ENCODE results near the gene MCF2L2.

The MCF2L2 gene

DNA sequence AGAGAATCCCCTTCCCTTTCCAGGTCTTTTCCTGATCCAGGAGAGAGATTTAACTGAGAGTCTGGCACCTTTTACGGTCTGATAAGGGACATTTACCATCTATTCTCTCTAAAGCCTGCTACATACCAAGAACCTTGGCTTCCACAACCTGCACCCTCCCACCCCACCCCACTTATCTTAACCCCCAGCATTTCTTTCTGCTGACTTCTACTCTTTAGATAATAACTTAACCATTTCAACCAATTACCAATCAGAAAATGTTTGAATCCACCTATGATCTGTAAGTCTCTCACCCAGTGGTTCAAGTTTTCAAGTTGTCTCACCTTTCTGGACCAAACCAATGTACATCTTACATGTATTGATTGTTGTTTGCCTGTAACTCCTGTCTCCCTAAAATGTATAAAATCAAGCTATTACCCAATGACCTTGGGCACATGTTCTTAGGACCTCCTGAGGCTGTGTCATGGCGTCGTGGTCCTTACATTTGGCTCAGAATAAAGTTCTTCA lies 74.0 kb downstream of the MCF2L2 start (continued):
- TF ChIP-seq ZNF560 (tag by site-specific recombination; IDR thresholded peaks at IDR 0.05; ENCODE audit: borderline replicate concordance) (no peak), ZNF16 (tag by site-specific recombination; IDR thresholded peaks at IDR 0.05; ENCODE audit: low read depth) (no peak), ZNF174 (tag by site-specific recombination; IDR thresholded peaks at IDR 0.05) (no peak)
- TF ChIP-seq, protein P1, sequence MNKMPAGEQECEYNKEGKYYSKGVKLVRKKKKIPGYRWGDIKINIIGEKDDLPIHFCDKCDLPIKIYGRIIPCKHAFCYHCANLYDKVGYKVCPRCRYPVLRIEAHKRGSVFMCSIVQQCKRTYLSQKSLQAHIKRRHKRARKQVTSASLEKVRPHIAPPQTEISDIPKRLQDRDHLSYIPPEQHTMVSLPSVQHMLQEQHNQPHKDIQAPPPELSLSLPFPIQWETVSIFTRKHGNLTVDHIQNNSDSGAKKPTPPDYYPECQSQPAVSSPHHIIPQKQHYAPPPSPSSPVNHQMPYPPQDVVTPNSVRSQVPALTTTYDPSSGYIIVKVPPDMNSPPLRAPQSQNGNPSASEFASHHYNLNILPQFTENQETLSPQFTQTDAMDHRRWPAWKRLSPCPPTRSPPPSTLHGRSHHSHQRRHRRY (tag by site-specific recombination; IDR thresholded peaks at IDR 0.05): no peak

DNA sequence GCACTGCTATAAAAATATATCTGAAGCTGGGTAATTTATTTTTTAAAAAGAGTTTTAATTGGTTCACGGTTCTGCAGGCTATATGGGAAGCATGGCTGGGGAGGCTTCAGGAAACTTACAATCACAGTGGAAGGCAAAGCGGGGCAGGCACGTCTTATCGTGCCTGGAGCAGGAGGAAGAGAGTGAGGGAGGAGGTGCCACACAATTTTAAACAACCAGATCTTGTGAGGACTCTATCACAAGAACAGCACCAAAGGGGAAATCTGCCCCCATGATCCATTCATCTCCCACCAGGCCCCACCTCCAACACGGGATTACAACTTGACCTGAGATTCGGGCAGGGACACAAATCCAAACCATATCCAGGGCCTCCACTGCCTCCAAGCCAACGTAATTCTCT lies 75.0 kb downstream of the MCF2L2 start:
- ChIA-PET POLR2A (no interaction called here), CTCF (interaction anchor here (1.3 kb wide), 1 partner anchor 33 kb away, joined by 3 read pairs; no protein-coding TSS in a partner anchor)
- TF ChIP-seq ZNF423 (tag by site-specific recombination; IDR thresholded peaks at IDR 0.05) (no peak), ZNF214 (tag by site-specific recombination; IDR thresholded peaks at IDR 0.05; ENCODE audit: borderline replicate concordance) (no peak), ZNF416 (tag by site-specific recombination; IDR thresholded peaks at IDR 0.05) (no peak), SETDB1 (IDR thresholded peaks at IDR 0.05; ENCODE audit: insufficient read length, low read length) (no peak)
- H3K9me3 ChIP-seq (ENCODE audit: control insufficient read depth, insufficient read depth, low read depth, low read length): no peaks in the 10 kb centered on the region
- H3K27ac ChIP-seq (ENCODE audit: extremely low read depth, low read depth, low read length): no peak overlapping the region
- H3K4me3 ChIP-seq (ENCODE audit: low read depth, low read length): no peak overlapping the region
- no peaks in the 10 kb centered on the region for H3K36me3 ChIP-seq (ENCODE audit: control insufficient read depth in 2 of 2, insufficient read depth in 1 of 2, low read length in 2 of 2)
- no peaks in the 10 kb centered on the region for H3K4me1 ChIP-seq (ENCODE audit: control insufficient read depth, insufficient read depth, low read length)

DNA sequence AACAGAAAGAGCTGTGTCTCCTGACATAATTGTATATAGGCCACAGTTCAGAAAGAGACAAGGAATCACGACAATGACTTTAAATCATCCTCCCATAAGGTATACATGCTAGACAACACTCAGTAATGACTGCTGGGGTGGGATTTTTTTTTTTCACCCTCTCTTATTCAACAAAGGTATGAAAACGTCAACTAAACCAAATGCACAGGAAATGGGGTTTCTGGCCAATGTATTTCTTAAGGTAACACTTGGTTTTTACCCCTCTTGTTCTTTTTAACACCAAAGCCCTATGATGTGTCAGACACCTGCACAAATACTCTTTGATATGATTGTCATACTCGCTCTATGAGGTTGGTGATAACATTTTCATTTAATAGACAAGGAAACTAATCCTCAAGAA lies 78.3 kb downstream of the MCF2L2 start:
- Histone ChIP-seq H3K4me3 (ENCODE audit: low read depth, low read length) (no peak overlapping the region), H3K36me3 (ENCODE audit: control insufficient read depth in 2 of 2, insufficient read depth in 1 of 2, low read length in 2 of 2) (no peaks in the 10 kb centered on the region), H3K27ac (ENCODE audit: extremely low read depth, low read depth, low read length) (no peak overlapping the region), H3K4me1 (ENCODE audit: control insufficient read depth, insufficient read depth, low read length) (no peaks in the 10 kb centered on the region), H3K9me3 (ENCODE audit: control insufficient read depth, insufficient read depth, low read depth, low read length) (no peaks in the 10 kb centered on the region)
- POLR2A ChIA-PET: no interaction called here
- CTCF ChIA-PET: no interaction called here
- no peak for TF ChIP-seq ZNF132 (tag by site-specific recombination; IDR thresholded peaks at IDR 0.05; ENCODE audit: borderline replicate concordance)
- no peak for TF ChIP-seq ZNF677 (tag by site-specific recombination; IDR thresholded peaks at IDR 0.05)
- no peak for TF ChIP-seq ZNF548 (tag by site-specific recombination; IDR thresholded peaks at IDR 0.05)
- no peak for TF ChIP-seq ZEB2 (tag by site-specific recombination; IDR thresholded peaks at IDR 0.05)
- no peak for TF ChIP-seq ZBTB48 (tag by site-specific recombination; IDR thresholded peaks at IDR 0.05)
- TF ChIP-seq, protein P2, sequence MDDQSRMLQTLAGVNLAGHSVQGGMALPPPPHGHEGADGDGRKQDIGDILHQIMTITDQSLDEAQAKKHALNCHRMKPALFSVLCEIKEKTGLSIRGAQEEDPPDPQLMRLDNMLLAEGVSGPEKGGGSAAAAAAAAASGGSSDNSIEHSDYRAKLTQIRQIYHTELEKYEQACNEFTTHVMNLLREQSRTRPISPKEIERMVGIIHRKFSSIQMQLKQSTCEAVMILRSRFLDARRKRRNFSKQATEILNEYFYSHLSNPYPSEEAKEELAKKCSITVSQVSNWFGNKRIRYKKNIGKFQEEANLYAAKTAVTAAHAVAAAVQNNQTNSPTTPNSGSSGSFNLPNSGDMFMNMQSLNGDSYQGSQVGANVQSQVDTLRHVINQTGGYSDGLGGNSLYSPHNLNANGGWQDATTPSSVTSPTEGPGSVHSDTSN (CRISPR knock-in tag; IDR thresholded peaks at IDR 0.05): no peak
- TF ChIP-seq, protein P3, sequence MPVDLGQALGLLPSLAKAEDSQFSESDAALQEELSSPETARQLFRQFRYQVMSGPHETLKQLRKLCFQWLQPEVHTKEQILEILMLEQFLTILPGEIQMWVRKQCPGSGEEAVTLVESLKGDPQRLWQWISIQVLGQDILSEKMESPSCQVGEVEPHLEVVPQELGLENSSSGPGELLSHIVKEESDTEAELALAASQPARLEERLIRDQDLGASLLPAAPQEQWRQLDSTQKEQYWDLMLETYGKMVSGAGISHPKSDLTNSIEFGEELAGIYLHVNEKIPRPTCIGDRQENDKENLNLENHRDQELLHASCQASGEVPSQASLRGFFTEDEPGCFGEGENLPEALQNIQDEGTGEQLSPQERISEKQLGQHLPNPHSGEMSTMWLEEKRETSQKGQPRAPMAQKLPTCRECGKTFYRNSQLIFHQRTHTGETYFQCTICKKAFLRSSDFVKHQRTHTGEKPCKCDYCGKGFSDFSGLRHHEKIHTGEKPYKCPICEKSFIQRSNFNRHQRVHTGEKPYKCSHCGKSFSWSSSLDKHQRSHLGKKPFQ (tag by site-specific recombination; IDR thresholded peaks at IDR 0.05): no peak
- TF ChIP-seq ZIC2 (tag by site-specific recombination; IDR thresholded peaks at IDR 0.05): no peak
- TF ChIP-seq ZNF76 (tag by site-specific recombination; IDR thresholded peaks at IDR 0.05; ENCODE audit: borderline replicate concordance, low read depth): no peak
- no peak for TF ChIP-seq WT1 (tag by site-specific recombination; IDR thresholded peaks at IDR 0.05)
